ENCODE results near the gene ARMC8. TPM values are rescaled to one million over a fixed set of nuclear protein-coding genes. Genes with fewer than 3 reads are reported as not detected.

Gene ARMC8
- total RNA-seq, 1 donor from 2014 or later: 33.2 TPM

DNA sequence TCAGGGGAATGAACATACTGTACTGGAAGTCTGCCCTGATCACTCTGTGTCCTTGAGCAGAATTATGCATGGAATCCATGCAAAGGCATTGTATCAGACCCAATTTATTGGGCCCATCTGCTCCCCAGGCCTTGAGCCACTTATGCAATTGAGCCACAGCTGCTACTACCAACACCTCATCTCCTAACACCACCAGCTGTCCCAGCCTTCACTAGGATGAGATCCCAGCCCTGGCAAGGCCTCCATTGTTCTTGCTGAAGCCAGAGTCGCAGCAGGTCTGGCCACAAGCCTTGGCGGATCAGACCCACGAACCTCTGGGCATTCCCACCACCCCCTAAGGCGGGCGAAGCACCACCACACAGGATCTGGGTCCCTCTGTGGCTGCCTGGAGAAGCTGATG, 151.7 kb downstream of the ARMC8 start:
- Histone ChIP-seq H3K4me1 (ENCODE audit: insufficient read depth, low read length) (no peaks in the 10 kb centered on the region), H3K27ac (ENCODE audit: low read depth, low read length) (no peak overlapping the region), H3K79me2 (ENCODE audit: insufficient read depth, low read length) (no peaks in the 10 kb centered on the region), H2AFZ (ENCODE audit: low read depth, low read length) (no peak overlapping the region), H4K20me1 (ENCODE audit: insufficient read depth, low read length) (no peaks in the 10 kb centered on the region), H3K9ac (ENCODE audit: low read length) (no peak overlapping the region), H3K9me3 (ENCODE audit: insufficient read depth, low read depth, low read length) (no peaks in the 10 kb centered on the region), H3K4me3 (ENCODE audit: insufficient read depth, low read depth, low read length) (no peak overlapping the region), H3K4me2 (ENCODE audit: low read length) (no peak overlapping the region), H3K27me3 (ENCODE audit: insufficient read depth, low read length) (peaks cover 12% of the 10 kb centered on the region), H3K36me3 (ENCODE audit: insufficient read depth, low read length) (no peaks in the 10 kb centered on the region)
- Mint-ChIP-seq H3K27me3 (ENCODE audit: low read depth, unreplicated experiment) (peaks cover 16% of the 10 kb centered on the region), H3K27ac (ENCODE audit: unreplicated experiment) (no peak overlapping the region), H3K4me3 (ENCODE audit: unreplicated experiment) (no peak overlapping the region), H3K9me3 (ENCODE audit: unreplicated experiment) (no peaks in the 10 kb centered on the region), H3K36me3 (ENCODE audit: low read depth, unreplicated experiment) (no peaks in the 10 kb centered on the region), H3K4me1 (ENCODE audit: low read depth, unreplicated experiment) (no peaks in the 10 kb centered on the region)
- no peak for DNase-seq (ENCODE audit: low read depth)
- no peak for TF ChIP-seq EZH2 (IDR thresholded peaks at IDR 0.05; ENCODE audit: insufficient read depth, low read length)
- no peak for FAIRE-seq

GRCh38 chr3:138340511-138340910, 153.4 kb downstream of the ARMC8 start:
- H3K27me3 ChIP-seq (ENCODE audit: insufficient read depth, low read length): peaks cover 3% of the 10 kb centered on the region
- Mint-ChIP-seq H3K36me3 (ENCODE audit: low read depth, unreplicated experiment) (no peaks in the 10 kb centered on the region), H3K4me3 (ENCODE audit: unreplicated experiment) (no peak overlapping the region), H3K27ac (ENCODE audit: unreplicated experiment) (no peak overlapping the region), H3K9me3 (ENCODE audit: unreplicated experiment) (peaks cover 2% of the 10 kb centered on the region), H3K27me3 (ENCODE audit: low read depth, unreplicated experiment) (peaks cover 11% of the 10 kb centered on the region), H3K4me1 (ENCODE audit: low read depth, unreplicated experiment) (no peaks in the 10 kb centered on the region)
- H3K36me3 ChIP-seq (ENCODE audit: insufficient read depth, low read length): no peaks in the 10 kb centered on the region
- DNase-seq (ENCODE audit: low read depth) (no peak), FAIRE-seq (no peak)
- H3K4me2 ChIP-seq (ENCODE audit: low read length): no peak overlapping the region
- no peak overlapping the region for H3K4me3 ChIP-seq (ENCODE audit: insufficient read depth, low read depth, low read length)
- H2AFZ ChIP-seq (ENCODE audit: low read depth, low read length): no peak overlapping the region
- no peak overlapping the region for H3K27ac ChIP-seq (ENCODE audit: low read depth, low read length)
- no peaks in the 10 kb centered on the region for H3K9me3 ChIP-seq (ENCODE audit: insufficient read depth, low read depth, low read length)
- H3K9ac ChIP-seq (ENCODE audit: low read length): no peak overlapping the region
- no peaks in the 10 kb centered on the region for H3K79me2 ChIP-seq (ENCODE audit: insufficient read depth, low read length)
- H3K4me1 ChIP-seq (ENCODE audit: insufficient read depth, low read length): no peaks in the 10 kb centered on the region
- no peak for TF ChIP-seq EZH2 (IDR thresholded peaks at IDR 0.05; ENCODE audit: insufficient read depth, low read length)
- TF ChIP-seq, protein P1, sequence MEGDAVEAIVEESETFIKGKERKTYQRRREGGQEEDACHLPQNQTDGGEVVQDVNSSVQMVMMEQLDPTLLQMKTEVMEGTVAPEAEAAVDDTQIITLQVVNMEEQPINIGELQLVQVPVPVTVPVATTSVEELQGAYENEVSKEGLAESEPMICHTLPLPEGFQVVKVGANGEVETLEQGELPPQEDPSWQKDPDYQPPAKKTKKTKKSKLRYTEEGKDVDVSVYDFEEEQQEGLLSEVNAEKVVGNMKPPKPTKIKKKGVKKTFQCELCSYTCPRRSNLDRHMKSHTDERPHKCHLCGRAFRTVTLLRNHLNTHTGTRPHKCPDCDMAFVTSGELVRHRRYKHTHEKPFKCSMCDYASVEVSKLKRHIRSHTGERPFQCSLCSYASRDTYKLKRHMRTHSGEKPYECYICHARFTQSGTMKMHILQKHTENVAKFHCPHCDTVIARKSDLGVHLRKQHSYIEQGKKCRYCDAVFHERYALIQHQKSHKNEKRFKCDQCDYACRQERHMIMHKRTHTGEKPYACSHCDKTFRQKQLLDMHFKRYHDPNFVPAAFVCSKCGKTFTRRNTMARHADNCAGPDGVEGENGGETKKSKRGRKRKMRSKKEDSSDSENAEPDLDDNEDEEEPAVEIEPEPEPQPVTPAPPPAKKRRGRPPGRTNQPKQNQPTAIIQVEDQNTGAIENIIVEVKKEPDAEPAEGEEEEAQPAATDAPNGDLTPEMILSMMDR (IDR thresholded peaks at IDR 0.05; ENCODE audit: insufficient read depth, low read depth, low read length): no peak
- H4K20me1 ChIP-seq (ENCODE audit: insufficient read depth, low read length): no peaks in the 10 kb centered on the region

GRCh38 chr3:138344754-138345153, 157.7 kb downstream of the ARMC8 start:
- H3K4me1 Mint-ChIP-seq (ENCODE audit: low read depth, unreplicated experiment): peaks cover 2% of the 10 kb centered on the region
- Histone ChIP-seq H3K9ac (ENCODE audit: low read length) (no peak overlapping the region), H3K4me2 (ENCODE audit: low read length) (no peak overlapping the region), H3K4me3 (ENCODE audit: insufficient read depth, low read depth, low read length) (no peak overlapping the region), H3K27ac (ENCODE audit: low read depth, low read length) (no peak overlapping the region), H3K9me3 (ENCODE audit: insufficient read depth, low read depth, low read length) (no peaks in the 10 kb centered on the region), H2AFZ (ENCODE audit: low read depth, low read length) (no peak overlapping the region), H4K20me1 (ENCODE audit: insufficient read depth, low read length) (no peaks in the 10 kb centered on the region), H3K79me2 (ENCODE audit: insufficient read depth, low read length) (no peaks in the 10 kb centered on the region), H3K36me3 (ENCODE audit: insufficient read depth, low read length) (no peaks in the 10 kb centered on the region), H3K27me3 (ENCODE audit: insufficient read depth, low read length) (no peaks in the 10 kb centered on the region), H3K4me1 (ENCODE audit: insufficient read depth, low read length) (peaks cover 6% of the 10 kb centered on the region)
- DNase-seq (ENCODE audit: low read depth) (no peak), FAIRE-seq (no peak)
- no peak overlapping the region for H3K27ac Mint-ChIP-seq (ENCODE audit: unreplicated experiment)
- peaks cover 4% of the 10 kb centered on the region for H3K9me3 Mint-ChIP-seq (ENCODE audit: unreplicated experiment)
- no peaks in the 10 kb centered on the region for H3K36me3 Mint-ChIP-seq (ENCODE audit: low read depth, unreplicated experiment)
- no peak for TF ChIP-seq EZH2 (IDR thresholded peaks at IDR 0.05; ENCODE audit: insufficient read depth, low read length)
- TF ChIP-seq, protein P1 (IDR thresholded peaks at IDR 0.05; ENCODE audit: insufficient read depth, low read depth, low read length): no peak
- H3K4me3 Mint-ChIP-seq (ENCODE audit: unreplicated experiment): no peak overlapping the region
- peaks cover 8% of the 10 kb centered on the region for H3K27me3 Mint-ChIP-seq (ENCODE audit: low read depth, unreplicated experiment)

Other genes starting within 250 kb of the ARMC8 start
- gene CLDN18, start 177.1 kb upstream of the ARMC8 start, total RNA-seq: not detected in 2 replicates
- 19.0 and 19.8 TPM in 2 replicates for gene DZIP1L, start 71.7 kb upstream of the ARMC8 start, total RNA-seq
- gene A4GNT, start 54.9 kb upstream of the ARMC8 start, total RNA-seq: not detected in 2 replicates
- gene DBR1, start 12.4 kb upstream of the ARMC8 start, total RNA-seq: 14.8 and 14.9 TPM in 2 replicates
- 0.54 and 0.62 TPM in 2 replicates for gene NME9, start 142.6 kb downstream of the ARMC8 start, total RNA-seq
- gene MRAS, start 161.3 kb downstream of the ARMC8 start, total RNA-seq: 55.4 and 81.8 TPM in 2 replicates
- gene ESYT3, start 247.3 kb downstream of the ARMC8 start, total RNA-seq: 2.0 and 2.6 TPM in 2 replicates